ENCODE measurements around the gene C12orf75. TPM values are rescaled to one million over a fixed set of nuclear protein-coding genes. Genes with fewer than 3 reads are reported as not detected.

C12orf75 gene
- total RNA-seq, 1 donor from 2014 or later, result 169 TPM

GRCh38 chr12:105321125-105321524 is 9.4 kb upstream of the C12orf75 start:
- DNase-seq (ENCODE audit: extremely low spot score, unreplicated experiment), result no peak
- Mint-ChIP-seq H3K27ac (ENCODE audit: unreplicated experiment) (no peak overlapping the region), H3K36me3 (ENCODE audit: unreplicated experiment) (no peaks in the 10 kb centered on the region), H3K4me3 (ENCODE audit: unreplicated experiment) (no peak overlapping the region), H3K4me1 (ENCODE audit: unreplicated experiment) (peaks cover 39% of the 10 kb centered on the region), H3K27me3 (ENCODE audit: unreplicated experiment) (no peaks in the 10 kb centered on the region), H3K9me3 (ENCODE audit: unreplicated experiment) (no peaks in the 10 kb centered on the region)
- no peak for TF ChIP-seq CTCF (IDR thresholded peaks at IDR 0.05)

DNA sequence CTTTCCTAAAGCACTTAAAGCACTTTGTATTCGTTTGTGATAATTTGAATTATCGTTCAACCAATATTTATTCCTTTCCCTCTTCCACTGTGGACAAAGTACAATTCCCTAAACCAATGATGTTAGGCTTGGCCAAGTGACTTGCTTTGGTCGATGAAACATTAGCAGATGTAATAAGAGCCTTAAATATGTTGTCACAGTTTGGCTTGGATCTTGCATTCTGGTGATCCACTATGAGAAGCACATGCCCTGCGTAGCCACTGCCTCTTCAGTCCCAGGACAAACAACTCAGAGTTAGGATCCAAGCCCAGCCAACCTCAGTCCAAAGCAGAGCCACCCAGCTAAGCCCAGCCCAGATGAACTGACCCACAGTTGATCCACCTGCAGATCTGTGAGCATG is 8.4 kb upstream of the C12orf75 start:
- no peak for TF ChIP-seq CTCF (IDR thresholded peaks at IDR 0.05)
- DNase-seq (ENCODE audit: extremely low spot score, unreplicated experiment), result no peak
- Mint-ChIP-seq H3K9me3 (ENCODE audit: unreplicated experiment) (no peaks in the 10 kb centered on the region), H3K36me3 (ENCODE audit: unreplicated experiment) (no peaks in the 10 kb centered on the region), H3K27me3 (ENCODE audit: unreplicated experiment) (no peaks in the 10 kb centered on the region), H3K27ac (ENCODE audit: unreplicated experiment) (no peak overlapping the region), H3K4me3 (ENCODE audit: unreplicated experiment) (no peak overlapping the region), H3K4me1 (ENCODE audit: unreplicated experiment) (peaks cover 38% of the 10 kb centered on the region)

DNA sequence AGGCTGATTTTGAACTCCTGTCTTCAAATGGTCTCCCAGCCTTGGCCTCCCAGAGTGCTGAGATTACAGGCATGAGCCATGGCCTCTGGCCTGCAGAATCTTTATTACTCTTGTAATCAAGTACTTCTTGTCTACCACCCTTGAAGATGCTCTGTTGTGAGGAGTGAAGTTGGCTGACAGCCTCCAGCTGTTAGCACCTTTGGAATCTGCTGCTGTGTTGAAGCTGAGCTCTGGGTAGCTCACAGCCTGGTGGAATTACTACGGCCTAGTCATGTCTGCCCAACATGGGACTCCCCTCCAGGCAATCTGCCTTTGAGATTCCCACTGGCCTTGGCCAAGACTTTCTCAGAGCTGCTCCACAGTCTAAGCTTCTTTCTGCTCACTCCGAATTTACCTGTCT is 5.8 kb upstream of the C12orf75 start:
- Mint-ChIP-seq H3K27me3 (ENCODE audit: unreplicated experiment) (no peaks in the 10 kb centered on the region), H3K4me3 (ENCODE audit: unreplicated experiment) (no peak overlapping the region), H3K27ac (ENCODE audit: unreplicated experiment) (no peak overlapping the region), H3K36me3 (ENCODE audit: unreplicated experiment) (no peaks in the 10 kb centered on the region), H3K4me1 (ENCODE audit: unreplicated experiment) (peaks cover 34% of the 10 kb centered on the region), H3K9me3 (ENCODE audit: unreplicated experiment) (no peaks in the 10 kb centered on the region)
- no peak for DNase-seq (ENCODE audit: extremely low spot score, unreplicated experiment)
- TF ChIP-seq CTCF (IDR thresholded peaks at IDR 0.05), result no peak

DNA sequence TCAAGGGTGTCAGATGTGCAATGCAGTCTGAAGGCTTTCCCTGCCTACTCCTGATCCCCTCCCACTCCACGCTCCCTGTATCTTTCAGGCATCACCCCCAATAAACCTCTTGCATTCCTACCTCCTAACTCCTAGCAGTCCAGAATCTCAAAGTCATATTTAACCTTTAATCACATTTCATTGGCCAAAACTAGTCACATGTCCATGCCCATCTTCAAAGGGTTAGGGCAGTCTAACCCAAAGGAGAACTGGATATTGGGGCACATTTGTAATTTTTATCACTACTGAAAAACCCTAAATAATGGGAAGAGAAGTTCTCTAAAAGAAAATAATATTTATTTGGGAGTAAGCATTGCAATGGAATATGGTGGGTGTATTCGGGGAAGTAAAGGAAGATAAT is 5.4 kb upstream of the C12orf75 start:
- peaks cover 37% of the 10 kb centered on the region for H3K4me1 Mint-ChIP-seq (ENCODE audit: unreplicated experiment)
- no peak overlapping the region for H3K4me3 Mint-ChIP-seq (ENCODE audit: unreplicated experiment)
- DNase-seq (ENCODE audit: extremely low spot score, unreplicated experiment), result no peak
- no peaks in the 10 kb centered on the region for H3K9me3 Mint-ChIP-seq (ENCODE audit: unreplicated experiment)
- H3K36me3 Mint-ChIP-seq (ENCODE audit: unreplicated experiment), result no peaks in the 10 kb centered on the region
- no peaks in the 10 kb centered on the region for H3K27me3 Mint-ChIP-seq (ENCODE audit: unreplicated experiment)
- TF ChIP-seq CTCF (IDR thresholded peaks at IDR 0.05), result no peak
- no peak overlapping the region for H3K27ac Mint-ChIP-seq (ENCODE audit: unreplicated experiment)

DNA sequence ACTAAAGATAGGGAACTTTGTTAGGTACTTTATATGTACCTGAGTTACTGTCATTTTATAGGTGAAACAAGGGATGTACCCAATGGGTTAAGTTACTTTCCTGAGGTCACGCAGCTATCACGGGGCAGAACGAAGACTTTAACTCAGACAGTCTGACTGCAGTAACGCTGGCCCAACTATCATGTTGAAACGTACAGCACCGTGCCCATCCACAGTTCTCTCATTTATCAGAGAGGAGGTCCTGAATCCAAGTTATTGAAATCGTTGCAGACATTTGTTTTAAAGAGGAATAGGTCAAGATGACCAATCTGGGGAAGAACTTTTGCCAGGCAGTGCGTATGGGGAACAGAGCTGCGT is 587 bp upstream of the C12orf75 start:
- peak overlapping the region; percentile 63 for H3K4me3 Mint-ChIP-seq (ENCODE audit: unreplicated experiment)
- no peak for DNase-seq (ENCODE audit: extremely low spot score, unreplicated experiment)
- no peaks in the 10 kb centered on the region for H3K9me3 Mint-ChIP-seq (ENCODE audit: unreplicated experiment)
- peak overlapping the region; percentile 58 for H3K27ac Mint-ChIP-seq (ENCODE audit: unreplicated experiment)
- no peak for TF ChIP-seq CTCF (IDR thresholded peaks at IDR 0.05)
- H3K27me3 Mint-ChIP-seq (ENCODE audit: unreplicated experiment), result no peaks in the 10 kb centered on the region
- peaks cover 2% of the 10 kb centered on the region for H3K36me3 Mint-ChIP-seq (ENCODE audit: unreplicated experiment)
- H3K4me1 Mint-ChIP-seq (ENCODE audit: unreplicated experiment), result peaks cover 62% of the 10 kb centered on the region

Measured in osteocyte (in vitro differentiated cells).